CD4-positive, alpha-beta memory T cell (primary cell): Measurements from ENCODE around the gene PTPN3. TPM values are rescaled to one million over a fixed set of nuclear protein-coding genes. Genes with fewer than 3 reads are reported as not detected.
"Not testable (repeated sequence)": the region's sequence is repeated elsewhere in the genome, so short reads cannot be mapped to it uniquely, and the experiment has no call there.

Source experiments
- CTCF ChIA-PET: fragments of 350-600 bp; sonication (Branson Sonifier 250); formaldehyde crosslinking; loops from one replicate; lab custom pipeline; 2021; ENCODE audit warnings: inconsistent platforms; ENCODE audit not compliant: partially characterized antibody; lab: Charles Lee
- POLR2A ChIA-PET: fragments of 350-600 bp; sonication (Branson Sonifier 250); formaldehyde crosslinking; loops from one replicate; lab custom pipeline; 2021; ENCODE audit not compliant: partially characterized antibody; lab: Charles Lee
- DNase-seq, 5 donors: peaks; one replicate each; pipeline versions ENCODE4 v3.0.0 to v3.0.0-alpha.2; 2020 to 2022; ENCODE audit warnings: mixed read lengths in 1 of 5
- H3K27ac ChIP-seq: one replicate; pipeline ENCODE4 v1.7.0; 2013; ENCODE audit warnings: low read depth, low read length
- H3K27me3 ChIP-seq: 2 replicates; pipeline ENCODE4 v1.7.0; 2013; ENCODE audit warnings: mild to moderate bottlenecking, low read length, moderate library complexity; ENCODE audit not compliant: insufficient read depth
- H3K36me3 ChIP-seq: 2 replicates; pipeline ENCODE4 v1.7.0; 2013; ENCODE audit warnings: mild to moderate bottlenecking, low read length, moderate library complexity; ENCODE audit not compliant: insufficient read depth
- H3K4me1 ChIP-seq: 2 replicates; pipeline ENCODE4 v1.7.0; 2013; ENCODE audit warnings: mild to moderate bottlenecking, low read length, moderate library complexity; ENCODE audit not compliant: insufficient read depth
- H3K4me3 ChIP-seq, 2 donors: one replicate each; pipeline ENCODE4 v1.7.0; 2013; ENCODE audit warnings: low read length in 2 of 2, mild to moderate bottlenecking in 1 of 2
- H3K9me3 ChIP-seq, 2 donors: one replicate each; pipeline ENCODE4 v1.7.0; 2013; ENCODE audit warnings: low read length in 2 of 2, control low read depth in 1 of 2; ENCODE audit not compliant: control insufficient read depth in 1 of 2
- H3K27ac Mint-ChIP-seq, 7 donors: one replicate each; pipeline ENCODE4 v1.8.0; 2020 to 2021; ENCODE audit warnings: mixed read lengths in 7 of 7, mild to moderate bottlenecking in 6 of 7, inconsistent platforms in 3 of 7, moderate library complexity in 3 of 7
- H3K27me3 Mint-ChIP-seq, 2 donors: one replicate each; pipeline ENCODE4 v1.8.0; 2020 to 2021; ENCODE audit warnings: mixed read lengths in 2 of 2
- H3K36me3 Mint-ChIP-seq, 2 donors: one replicate each; pipeline ENCODE4 v1.8.0; 2020 to 2021; ENCODE audit warnings: mixed read lengths in 2 of 2, inconsistent platforms in 1 of 2, mild to moderate bottlenecking in 1 of 2
- H3K4me1 Mint-ChIP-seq, 4 donors: one replicate each; pipeline ENCODE4 v1.8.0; 2020 to 2021; ENCODE audit warnings: mixed read lengths in 4 of 4, mild to moderate bottlenecking in 1 of 4
- H3K4me3 Mint-ChIP-seq, 8 donors: one replicate each; pipeline ENCODE4 v1.8.0; 2020 to 2021; ENCODE audit warnings: mixed read lengths in 8 of 8, mild to moderate bottlenecking in 7 of 8, moderate library complexity in 6 of 8, inconsistent platforms in 3 of 8
- H3K9me3 Mint-ChIP-seq, 8 donors: one replicate each; pipeline ENCODE4 v1.8.0; 2020 to 2021; ENCODE audit warnings: mixed read lengths in 8 of 8, mild to moderate bottlenecking in 5 of 8, inconsistent platforms in 3 of 8, moderate library complexity in 1 of 8
- intact Hi-C: fragments of 100-400 bp; cut with micrococcal nuclease; formaldehyde crosslinking; loops from one replicate; pipeline ENCODE4 v1.15.1; 2023
- polyA plus RNA-seq, 2 donors: library from polyadenylated mRNA; unstranded; fragments of 300-500 nt; fragmentation: Illumina TruSeq; gene quantifications; one replicate each; pipeline ENCODE4 v1.2.3, GENCODE V29; 2021
- total RNA-seq, 2 experiments: library from RNA; stranded (reverse); gene quantifications; one replicate each; pipeline ENCODE4 v1.2.3, GENCODE V29; 2021

PTPN3 gene
- total and polyA plus RNA-seq, 4 experiments from 2014 or later: not detected

DNA sequence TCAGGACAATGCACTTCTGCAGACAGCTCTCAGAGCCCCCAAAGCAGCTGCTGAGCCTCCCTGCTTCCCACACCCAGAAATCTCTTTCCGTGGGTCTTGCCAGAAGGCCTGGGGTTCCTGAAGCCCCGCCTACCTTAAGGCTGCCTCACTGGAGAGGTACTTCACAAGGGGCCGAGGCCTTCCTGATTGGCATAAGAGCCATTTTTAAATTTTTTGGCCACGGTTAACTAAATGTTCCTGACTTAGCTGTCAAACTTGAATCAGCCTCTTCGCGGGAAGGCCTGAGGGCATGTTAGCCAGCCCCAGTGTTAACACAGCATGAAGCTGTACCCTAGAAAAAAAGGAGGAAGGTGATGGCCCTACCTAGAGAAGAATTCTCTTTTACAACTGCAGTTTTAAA is 156.5 kb downstream of the PTPN3 start:
- intact Hi-C loops: no loop called here
- no peak overlapping the region for H3K4me3 Mint-ChIP-seq
- CTCF ChIA-PET: no interaction called here
- no peak for DNase-seq
- Histone ChIP-seq H3K4me1 (no peaks in the 10 kb centered on the region), H3K27me3 (no peaks in the 10 kb centered on the region), H3K27ac (no peak overlapping the region), H3K9me3 (no peaks in the 10 kb centered on the region), H3K36me3 (no peaks in the 10 kb centered on the region), H3K4me3 (no peak overlapping the region)
- no peaks in the 10 kb centered on the region for H3K36me3 Mint-ChIP-seq
- no peaks in the 10 kb centered on the region for H3K4me1 Mint-ChIP-seq
- peaks cover 3 to 5% of the 10 kb centered on the region in 2 donors for H3K27me3 Mint-ChIP-seq
- POLR2A ChIA-PET: no interaction called here
- peak overlapping the region in 1 of 7 donors; percentile 31 for H3K27ac Mint-ChIP-seq
- H3K9me3 Mint-ChIP-seq: no peaks in the 10 kb centered on the region

DNA sequence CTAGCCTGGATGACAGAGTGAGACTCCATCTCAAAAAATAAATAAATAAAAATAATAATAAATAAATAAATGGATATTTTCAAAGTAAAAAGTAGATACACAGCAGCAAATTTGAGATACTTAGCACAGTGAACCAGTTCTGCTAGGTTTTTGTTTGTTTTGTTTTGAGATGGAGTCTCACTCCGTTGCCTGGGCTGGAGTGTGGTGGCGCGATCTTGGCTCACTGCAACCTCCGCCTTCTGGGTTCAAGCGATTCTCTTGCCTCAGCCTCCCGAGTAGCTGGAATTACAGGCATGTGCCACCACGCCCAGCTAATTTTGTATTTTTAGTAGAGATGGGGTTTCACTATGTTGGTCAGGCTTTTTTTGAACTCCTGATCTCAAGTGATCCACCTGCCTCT is 157.1 kb downstream of the PTPN3 start:
- H3K27ac ChIP-seq, H3K4me1 ChIP-seq, intact Hi-C loops, H3K4me3 ChIP-seq, H3K27me3 ChIP-seq, H3K4me3 Mint-ChIP-seq, CTCF ChIA-PET, H3K27ac Mint-ChIP-seq, H3K9me3 Mint-ChIP-seq, H3K36me3 Mint-ChIP-seq, POLR2A ChIA-PET, H3K36me3 ChIP-seq, H3K9me3 ChIP-seq, H3K27me3 Mint-ChIP-seq, H3K4me1 Mint-ChIP-seq, DNase-seq: not testable (repeated sequence)

DNA sequence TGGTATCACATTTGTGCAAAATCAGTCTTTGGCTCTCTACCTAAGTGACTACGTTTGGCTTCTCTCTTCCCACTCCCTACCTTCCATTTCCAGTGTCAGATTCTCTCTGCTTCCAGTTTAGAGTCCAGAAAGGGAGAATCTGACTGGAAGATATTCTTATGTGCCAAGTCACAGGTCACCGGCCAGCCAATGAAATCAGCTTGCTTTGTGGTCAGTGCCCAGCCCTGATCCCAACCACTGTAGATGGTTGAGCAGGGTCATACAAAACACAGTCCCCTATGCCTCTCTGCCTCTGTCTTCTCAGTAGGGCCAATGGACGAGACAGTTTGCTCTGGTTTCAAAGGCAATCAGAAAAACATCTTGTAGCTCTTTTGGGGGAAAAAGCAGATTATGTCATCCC is 161.7 kb downstream of the PTPN3 start:
- H3K27ac Mint-ChIP-seq: no peak overlapping the region
- no peaks in the 10 kb centered on the region for H3K36me3 Mint-ChIP-seq
- H3K4me1 Mint-ChIP-seq: no peaks in the 10 kb centered on the region
- H3K4me3 Mint-ChIP-seq: no peak overlapping the region
- Histone ChIP-seq H3K4me1 (no peaks in the 10 kb centered on the region), H3K27ac (no peak overlapping the region), H3K4me3 (no peak overlapping the region), H3K36me3 (no peaks in the 10 kb centered on the region), H3K27me3 (no peaks in the 10 kb centered on the region), H3K9me3 (no peaks in the 10 kb centered on the region)
- ChIA-PET CTCF (no interaction called here), POLR2A (no interaction called here)
- intact Hi-C loops: no loop called here
- peaks cover 3 to 5% of the 10 kb centered on the region in 2 donors for H3K27me3 Mint-ChIP-seq
- no peak for DNase-seq
- H3K9me3 Mint-ChIP-seq: peaks cover 0 to 1% (median 0%) of the 10 kb centered on the region in 8 donors

DNA sequence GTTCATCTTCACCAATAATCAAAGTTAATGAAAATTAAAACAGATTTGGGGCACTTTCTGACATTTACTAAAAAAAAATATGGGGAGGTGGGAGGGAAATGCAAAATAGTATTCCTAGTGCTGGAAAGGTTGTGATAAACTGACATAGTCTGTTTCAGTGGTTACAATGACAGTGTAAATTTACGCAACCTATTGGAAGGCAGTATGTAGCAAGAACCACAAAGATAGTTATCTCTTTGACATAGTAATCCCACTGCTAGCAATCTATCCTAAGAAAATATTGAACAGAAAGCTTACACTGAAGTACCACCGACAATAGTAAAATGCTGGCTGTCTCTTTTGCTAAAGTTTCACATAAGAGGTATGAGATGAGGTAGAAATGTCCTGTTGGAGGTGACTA is 162.2 kb downstream of the PTPN3 start:
- Mint-ChIP-seq H3K36me3 (no peaks in the 10 kb centered on the region), H3K9me3 (peaks cover 0 to 1% (median 0%) of the 10 kb centered on the region in 8 donors), H3K27ac (no peak overlapping the region), H3K4me1 (no peaks in the 10 kb centered on the region), H3K27me3 (peaks cover 3 to 7% of the 10 kb centered on the region in 2 donors), H3K4me3 (no peak overlapping the region)
- no peaks in the 10 kb centered on the region for H3K9me3 ChIP-seq
- no peak overlapping the region for H3K4me3 ChIP-seq
- DNase-seq: no peak
- ChIA-PET CTCF (no interaction called here), POLR2A (no interaction called here)
- H3K4me1 ChIP-seq: no peaks in the 10 kb centered on the region
- intact Hi-C loops: no loop called here
- no peaks in the 10 kb centered on the region for H3K36me3 ChIP-seq
- H3K27ac ChIP-seq: no peak overlapping the region
- no peaks in the 10 kb centered on the region for H3K27me3 ChIP-seq

DNA sequence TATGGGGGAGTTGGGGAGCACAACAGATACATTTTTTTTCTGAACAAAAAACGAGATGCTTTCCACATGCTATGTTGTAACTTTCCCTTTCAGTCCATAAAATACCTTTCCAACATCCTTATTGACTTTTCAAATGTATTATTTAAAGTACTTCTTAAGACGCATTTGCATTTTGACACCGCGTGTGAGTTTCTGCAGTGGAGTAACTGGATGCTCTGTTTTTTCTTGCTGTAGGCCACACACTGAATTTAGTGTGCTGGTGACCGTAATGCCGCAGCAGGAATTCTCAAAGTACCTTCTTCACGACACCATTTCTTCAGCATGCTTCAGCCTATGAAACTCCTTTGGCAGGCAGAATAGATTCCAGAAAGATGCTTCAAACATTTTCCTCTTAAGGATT is 163.0 kb downstream of the PTPN3 start:
- no peak overlapping the region for H3K27ac Mint-ChIP-seq
- no peak overlapping the region for H3K4me3 Mint-ChIP-seq
- ChIA-PET POLR2A (no interaction called here), CTCF (no interaction called here)
- Histone ChIP-seq H3K4me3 (no peak overlapping the region), H3K36me3 (no peaks in the 10 kb centered on the region), H3K27me3 (no peaks in the 10 kb centered on the region), H3K9me3 (no peaks in the 10 kb centered on the region), H3K27ac (no peak overlapping the region), H3K4me1 (no peaks in the 10 kb centered on the region)
- H3K36me3 Mint-ChIP-seq: no peaks in the 10 kb centered on the region
- H3K27me3 Mint-ChIP-seq: peaks cover 2 to 9% of the 10 kb centered on the region in 2 donors
- DNase-seq: no peak
- intact Hi-C loops: no loop called here
- peaks cover 0 to 1% (median 0%) of the 10 kb centered on the region in 8 donors for H3K9me3 Mint-ChIP-seq
- H3K4me1 Mint-ChIP-seq: no peaks in the 10 kb centered on the region

DNA sequence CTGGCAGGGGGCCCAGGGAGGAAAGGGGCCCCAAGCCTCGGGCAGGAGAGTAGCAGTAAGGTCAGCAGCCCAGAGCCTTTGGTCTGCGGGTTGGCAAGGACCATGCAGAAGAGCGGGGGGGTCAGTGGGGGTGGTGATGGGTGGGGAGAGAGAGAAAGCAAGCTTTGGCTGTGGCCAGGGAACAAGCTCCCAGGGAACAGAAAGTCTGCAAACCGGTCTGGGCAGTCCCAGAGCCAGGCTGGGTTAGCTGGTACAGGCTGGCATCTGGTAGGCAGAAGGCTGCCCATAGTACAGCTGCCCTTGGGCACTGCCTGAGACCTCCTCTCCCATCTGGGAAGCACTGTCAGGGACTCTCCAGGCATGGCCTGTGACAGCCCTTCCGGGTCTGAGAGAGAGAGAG is 166.8 kb downstream of the PTPN3 start:
- CTCF ChIA-PET: no interaction called here

DNA sequence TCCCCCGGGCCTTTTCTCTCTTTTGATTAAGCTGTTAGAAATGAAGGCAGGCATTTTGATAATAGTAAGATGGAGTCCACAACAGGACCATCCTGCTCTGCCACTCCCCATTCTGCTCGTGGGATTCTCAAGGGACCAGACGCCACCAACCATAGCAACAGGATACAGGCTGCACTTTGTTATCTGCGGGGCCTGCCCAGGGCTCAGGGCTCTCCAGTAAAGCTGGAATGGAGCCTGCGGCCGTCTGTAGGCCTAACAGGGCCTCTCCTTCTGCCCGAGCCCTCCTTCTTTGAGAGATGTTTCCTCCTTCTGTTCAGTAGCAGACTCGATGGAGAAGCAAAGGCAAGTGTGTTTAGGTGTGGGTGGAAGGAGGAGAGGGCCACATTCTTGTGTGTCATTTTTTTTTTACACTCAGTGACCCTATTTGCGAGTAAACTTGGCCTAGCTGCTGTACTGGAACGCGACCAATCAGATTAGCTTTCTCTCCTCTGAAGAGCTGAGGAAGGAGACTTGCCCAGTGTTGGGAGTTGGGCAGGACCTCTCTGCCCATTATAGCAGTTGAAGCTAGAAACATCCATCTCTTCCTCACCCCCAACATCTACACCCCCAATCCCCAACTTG is 168.4 kb downstream of the PTPN3 start:
- Mint-ChIP-seq H3K27me3 (peaks cover 8 to 11% of the 10 kb centered on the region in 2 donors), H3K9me3 (peaks cover 0 to 1% (median 0%) of the 10 kb centered on the region in 8 donors), H3K4me1 (no peaks in the 10 kb centered on the region), H3K36me3 (no peaks in the 10 kb centered on the region), H3K27ac (no peak overlapping the region), H3K4me3 (no peak overlapping the region)
- Histone ChIP-seq H3K4me1 (no peaks in the 10 kb centered on the region), H3K27me3 (no peaks in the 10 kb centered on the region), H3K4me3 (no peak overlapping the region), H3K27ac (no peak overlapping the region), H3K9me3 (no peaks in the 10 kb centered on the region), H3K36me3 (no peaks in the 10 kb centered on the region)
- intact Hi-C loops: no loop called here
- ChIA-PET CTCF (no interaction called here), POLR2A (no interaction called here)
- no peak for DNase-seq

More for the DNA sequence above, 166.8 kb downstream of the PTPN3 start:
- no peaks in the 10 kb centered on the region for H3K9me3 ChIP-seq
- intact Hi-C loops: no loop called here
- no peak overlapping the region for H3K27ac Mint-ChIP-seq
- POLR2A ChIA-PET: no interaction called here
- H3K27me3 ChIP-seq: no peaks in the 10 kb centered on the region
- peaks cover 3 to 11% of the 10 kb centered on the region in 2 donors for H3K27me3 Mint-ChIP-seq
- no peaks in the 10 kb centered on the region for H3K4me1 ChIP-seq
- H3K9me3 Mint-ChIP-seq: peaks cover 0 to 2% (median 0%) of the 10 kb centered on the region in 8 donors
- H3K36me3 Mint-ChIP-seq: no peaks in the 10 kb centered on the region
- H3K36me3 ChIP-seq: no peaks in the 10 kb centered on the region
- no peak overlapping the region for H3K4me3 Mint-ChIP-seq
- no peak for DNase-seq
- no peak overlapping the region for H3K27ac ChIP-seq
- H3K4me1 Mint-ChIP-seq: no peaks in the 10 kb centered on the region
- H3K4me3 ChIP-seq: no peak overlapping the region
